K562 (cell line): ENCODE data around the gene KLHL12. TPM values are rescaled to one million over a fixed set of nuclear protein-coding genes. Genes with fewer than 3 reads are reported as not detected.

Experiments used
- CCNT2 ChIP-seq: IDR thresholded peaks from 2 replicates; pipeline ENCODE4 v1.6.1; 2011; ENCODE audit warnings: borderline replicate concordance, low read depth, mild to moderate bottlenecking, moderate library complexity, mixed read lengths, low read length; ENCODE audit not compliant: insufficient read length; ENCODE audit errors: extremely low read depth
- HDAC3 ChIP-seq: fragments of 450-650 bp; IDR thresholded peaks from 2 replicates; pipeline ENCODE4 v1.6.1; 2018; ENCODE audit warnings: borderline replicate concordance, mild to moderate bottlenecking, moderate library complexity; ENCODE audit not compliant: partially characterized antibody
- HMGXB4 ChIP-seq: sonication (generic); formaldehyde crosslinking; IDR thresholded peaks from 2 replicates; pipeline ENCODE4 v1.8.1; 2023; ENCODE audit warnings: mild to moderate bottlenecking, missing genetic modification reagents
- HNRNPLL ChIP-seq: fragments of 200-400 bp; formaldehyde crosslinking; IDR thresholded peaks from 2 replicates; pipeline ENCODE4 v1.6.1; 2017; ENCODE audit warnings: low read length, low read depth, mild to moderate bottlenecking; ENCODE audit not compliant: poor library complexity, severe bottlenecking
- ILK ChIP-seq: fragments of 450-650 bp; IDR thresholded peaks from 2 replicates; pipeline ENCODE4 v1.6.1; 2016; ENCODE audit warnings: missing genetic modification characterization, low read depth, mild to moderate bottlenecking, missing compliant biosample characterization, moderate library complexity, borderline replicate concordance
- KLF1 ChIP-seq: fragments of 450-650 bp; IDR thresholded peaks from 2 replicates; pipeline ENCODE4 v1.6.1; 2016; ENCODE audit warnings: missing genetic modification characterization, missing compliant biosample characterization
- LEF1 ChIP-seq: fragments of 450-650 bp; IDR thresholded peaks from 2 replicates; pipeline ENCODE4 v1.6.1; 2016; ENCODE audit warnings: mild to moderate bottlenecking
- MBD2 ChIP-seq: sonication (generic); IDR thresholded peaks from 2 replicates; pipeline ENCODE4 v1.6.1; 2016; ENCODE audit warnings: low read depth, borderline replicate concordance
- MCM5 ChIP-seq: fragments of 450-650 bp; IDR thresholded peaks from 2 replicates; pipeline ENCODE4 v1.6.1; 2016; ENCODE audit warnings: low read depth
- MLLT1 ChIP-seq, 2 experiments: fragments of 450-650 bp; IDR thresholded peaks; 2 replicates each; pipeline ENCODE4 v1.6.1; 2016
- MYBL2 ChIP-seq, 2 experiments: fragments of 450-650 bp in 1 of 2; sonication (generic) in 1 of 2; formaldehyde crosslinking in 1 of 2; IDR thresholded peaks; 2 replicates each; pipeline versions ENCODE4 v1.6.1 to v1.8.1; 2017 to 2022; ENCODE audit warnings: borderline replicate concordance in 1 of 2, inconsistent platforms in 1 of 2, low read depth in 1 of 2, mild to moderate bottlenecking in 1 of 2, missing genetic modification reagents in 1 of 2, moderate library complexity in 1 of 2
- NBN ChIP-seq: fragments of 450-650 bp; IDR thresholded peaks from 2 replicates; pipeline ENCODE4 v1.6.1; 2016; ENCODE audit warnings: low read depth, mild to moderate bottlenecking
- OTX1 ChIP-seq: fragments of 450-650 bp; formaldehyde crosslinking; IDR thresholded peaks from 2 replicates; pipeline ENCODE4 v1.4.0; 2022; ENCODE audit warnings: mild to moderate bottlenecking
- PATZ1 ChIP-seq: fragments of 250-450 bp; sonication (Bioruptor Pico); IDR thresholded peaks from 2 replicates; pipeline ENCODE4 v1.5.0; 2020; ENCODE audit warnings: mild to moderate bottlenecking, borderline replicate concordance
- SMARCC2 ChIP-seq: fragments of 450-650 bp; IDR thresholded peaks from 2 replicates; pipeline ENCODE4 v1.6.1; 2017; ENCODE audit warnings: antibody characterized with exemption, moderate library complexity, mild to moderate bottlenecking, low read depth
- SOX6 ChIP-seq: fragments of 450-650 bp; IDR thresholded peaks from 2 replicates; pipeline ENCODE4 v1.6.1; 2014; ENCODE audit warnings: mild to moderate bottlenecking
- TFE3 ChIP-seq: fragments of 450-650 bp; formaldehyde crosslinking; IDR thresholded peaks from 2 replicates; pipeline ENCODE4 v1.4.0; 2020; ENCODE audit warnings: mild to moderate bottlenecking, mixed read lengths
- ZBTB7A ChIP-seq: IDR thresholded peaks from 2 replicates; pipeline ENCODE4 v1.6.1; 2011; ENCODE audit warnings: low read depth, mild to moderate bottlenecking, low read length, moderate library complexity, borderline replicate concordance; ENCODE audit not compliant: control insufficient read depth
- ZFP36 ChIP-seq: fragments of 150-350 bp; IDR thresholded peaks from 2 replicates; pipeline ENCODE4 v1.6.1; 2018; ENCODE audit warnings: low read length, low read depth; ENCODE audit not compliant: partially characterized antibody
- ZFPM2 ChIP-seq: fragments of 250-450 bp; sonication (Bioruptor Pico); IDR thresholded peaks from 2 replicates; pipeline ENCODE4 v1.5.1; 2022; ENCODE audit warnings: mild to moderate bottlenecking
- ZNF436 ChIP-seq: fragments of 250-450, 450-650 bp; sonication (Bioruptor Pico); formaldehyde crosslinking; IDR thresholded peaks from 2 replicates; pipeline ENCODE4 v1.7.0; 2020; ENCODE audit warnings: mild to moderate bottlenecking
- polyA plus RNA-seq, 8 experiments: library from polyadenylated mRNA; depleted of rRNA in 4 of 8; stranded (reverse) in 5 of 8; unstranded in 3 of 8; fragments of >200 nt; fragmentation: Nextera tagmentation in 2 of 8; fragmentation: Illumina TruSeq in 1 of 8; extraction: Ambion mirVana in 2 of 8; extraction: Trizol in 1 of 8; gene quantifications; 2 replicates each; pipeline versions ENCODE4 v1.2.1 to v1.2.3, GENCODE V29; 2011 to 2014; ENCODE audit warnings: inconsistent platforms in 1 of 8, missing spikeins in 1 of 8
- total RNA-seq, 7 experiments: library from RNA; depleted of rRNA in 6 of 7; stranded (reverse); fragments of >200 nt in 6 of 7; fragmentation: Illumina TruSeq in 2 of 7; extraction: Trizol in 2 of 7; gene quantifications; 2 replicates each; pipeline versions ENCODE4 v1.2.1 to v1.2.3, GENCODE V29; 2011 to 2021; ENCODE audit warnings: low replicate concordance in 1 of 7

The KLHL12 gene
- total and polyA plus RNA-seq, 9 of the 15 experiments (the other 6 are each of a cell fraction or from before 2014, with no cell fraction given) = 23.1 to 85.1 (median 35.0) TPM

- 0 out of 2 replicates have a peak, but pooled peaks have one; percentile 37 for TF ChIP-seq OTX1 (CRISPR knock-in tag)
- TF ChIP-seq ZFPM2 (CRISPR knock-in tag) = no peak
- peak; percentile 65; the same call in 1 of the 2 replicates for TF ChIP-seq LEF1
- no peak for TF ChIP-seq MCM5
- TF ChIP-seq HMGXB4 (CRISPR knock-in tag) = no peak
- TF ChIP-seq MBD2 = peak; percentile 55; the same call in 1 of the 2 replicates
- no peak for TF ChIP-seq PATZ1 (CRISPR knock-in tag)
- no peak for TF ChIP-seq KLF1 (tag)
- TF ChIP-seq SMARCC2 = peak; percentile 55; the same call in 1 of the 2 replicates
- TF ChIP-seq ZBTB7A = no peak
- TF ChIP-seq ZNF436 = no peak
- TF ChIP-seq HNRNPLL = no peak
- no peak for TF ChIP-seq MYBL2 (IDR thresholded peaks at IDR 0.05; ENCODE audit: low read depth)
- no peak for TF ChIP-seq MYBL2 (CRISPR knock-in tag; IDR thresholded peaks at IDR 0.05; ENCODE audit: borderline replicate concordance)
- peak; percentile 88 for TF ChIP-seq NBN
- 0 out of 4 replicates have a peak, but pooled peaks of 1 of the 2 experiments have one; percentile 16 for TF ChIP-seq MLLT1 (IDR thresholded peaks at IDR 0.05)
- TF ChIP-seq ILK (tag) = no peak
- peak; percentile 80 for TF ChIP-seq SOX6
- TF ChIP-seq HDAC3 = peak; percentile 46
- no peak for TF ChIP-seq ZFP36
- peak; percentile 27 for TF ChIP-seq CCNT2
- TF ChIP-seq TFE3 (CRISPR knock-in tag) = peak; percentile 76
Observed at GRCh38 chr1:202938287-202938925, 11.4 kb upstream of the KLHL12 start (continued).
